OCI-LY7 (cell line): Measurements from ENCODE around the gene SLAIN2.

Experiments
- EZH2phosphoT487 ChIP-seq: fragments of 200-600 bp; sonication (generic); IDR thresholded peaks from 2 replicates; pipeline ENCODE4 v1.6.1; 2018; ENCODE audit warnings: low read depth, borderline replicate concordance, mild to moderate bottlenecking, mixed run types, antibody characterized with exemption, low read length, moderate library complexity, mixed read lengths
- TF ChIP-seq, protein P1 (sequence below): fragments of 200-600 bp; sonication (generic); conservative IDR thresholded peaks from 2 replicates; pipeline ENCODE4 v1.5.1; 2014; ENCODE audit warnings: mild to moderate bottlenecking, antibody characterized with exemption, low read length, moderate library complexity, mixed read lengths

DNA sequence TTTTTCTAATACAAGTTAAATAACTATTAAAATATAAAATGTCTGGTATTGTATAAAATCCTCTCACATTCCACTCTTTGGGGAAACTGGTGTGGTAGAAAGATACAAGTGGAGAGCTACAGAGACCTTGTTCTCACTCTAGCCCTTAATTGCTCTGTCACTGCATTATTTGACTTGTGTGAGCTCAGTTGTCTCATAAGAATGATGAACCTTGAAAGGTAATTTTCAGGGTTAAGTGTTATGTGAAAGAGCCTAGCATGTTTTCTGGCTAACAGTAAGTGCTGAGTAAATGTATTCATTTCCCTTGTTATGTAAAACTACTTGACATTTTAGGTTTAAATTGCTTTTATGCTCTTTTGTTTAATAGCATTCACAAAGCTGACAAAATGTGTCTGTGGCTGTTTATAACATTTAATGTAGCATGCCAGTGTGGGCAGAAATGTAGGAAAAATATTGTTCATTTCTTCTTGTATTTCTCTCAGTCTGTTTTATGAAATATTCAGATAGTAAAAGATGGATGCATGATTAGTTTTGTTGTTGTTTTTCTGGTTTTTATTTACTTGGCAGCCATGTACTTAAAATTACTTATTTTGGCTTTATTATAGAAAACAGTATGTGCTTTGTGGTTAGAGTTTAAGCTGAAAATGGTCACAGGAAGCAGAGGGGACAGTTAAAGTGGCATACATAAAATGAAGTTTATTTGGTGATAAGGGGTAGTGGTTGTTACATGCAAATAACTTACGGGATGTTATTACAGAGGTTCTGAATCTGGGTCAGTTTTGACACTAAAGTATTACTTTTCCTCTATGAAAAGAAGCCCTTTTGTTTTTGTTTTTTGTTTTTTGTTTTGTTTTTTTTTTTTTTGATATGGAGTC, 29.2 kb downstream of the SLAIN2 start:
- TF ChIP-seq, protein P1, sequence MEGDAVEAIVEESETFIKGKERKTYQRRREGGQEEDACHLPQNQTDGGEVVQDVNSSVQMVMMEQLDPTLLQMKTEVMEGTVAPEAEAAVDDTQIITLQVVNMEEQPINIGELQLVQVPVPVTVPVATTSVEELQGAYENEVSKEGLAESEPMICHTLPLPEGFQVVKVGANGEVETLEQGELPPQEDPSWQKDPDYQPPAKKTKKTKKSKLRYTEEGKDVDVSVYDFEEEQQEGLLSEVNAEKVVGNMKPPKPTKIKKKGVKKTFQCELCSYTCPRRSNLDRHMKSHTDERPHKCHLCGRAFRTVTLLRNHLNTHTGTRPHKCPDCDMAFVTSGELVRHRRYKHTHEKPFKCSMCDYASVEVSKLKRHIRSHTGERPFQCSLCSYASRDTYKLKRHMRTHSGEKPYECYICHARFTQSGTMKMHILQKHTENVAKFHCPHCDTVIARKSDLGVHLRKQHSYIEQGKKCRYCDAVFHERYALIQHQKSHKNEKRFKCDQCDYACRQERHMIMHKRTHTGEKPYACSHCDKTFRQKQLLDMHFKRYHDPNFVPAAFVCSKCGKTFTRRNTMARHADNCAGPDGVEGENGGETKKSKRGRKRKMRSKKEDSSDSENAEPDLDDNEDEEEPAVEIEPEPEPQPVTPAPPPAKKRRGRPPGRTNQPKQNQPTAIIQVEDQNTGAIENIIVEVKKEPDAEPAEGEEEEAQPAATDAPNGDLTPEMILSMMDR: no peak
- no peak for TF ChIP-seq EZH2phosphoT487
